Measurements from ENCODE around the gene CRYGA. TPM values are rescaled to one million over a fixed set of nuclear protein-coding genes. Genes with fewer than 3 reads are reported as not detected.

Gene CRYGA
- total RNA-seq, 1 experiment from 2014 or later: not detected

DNA sequence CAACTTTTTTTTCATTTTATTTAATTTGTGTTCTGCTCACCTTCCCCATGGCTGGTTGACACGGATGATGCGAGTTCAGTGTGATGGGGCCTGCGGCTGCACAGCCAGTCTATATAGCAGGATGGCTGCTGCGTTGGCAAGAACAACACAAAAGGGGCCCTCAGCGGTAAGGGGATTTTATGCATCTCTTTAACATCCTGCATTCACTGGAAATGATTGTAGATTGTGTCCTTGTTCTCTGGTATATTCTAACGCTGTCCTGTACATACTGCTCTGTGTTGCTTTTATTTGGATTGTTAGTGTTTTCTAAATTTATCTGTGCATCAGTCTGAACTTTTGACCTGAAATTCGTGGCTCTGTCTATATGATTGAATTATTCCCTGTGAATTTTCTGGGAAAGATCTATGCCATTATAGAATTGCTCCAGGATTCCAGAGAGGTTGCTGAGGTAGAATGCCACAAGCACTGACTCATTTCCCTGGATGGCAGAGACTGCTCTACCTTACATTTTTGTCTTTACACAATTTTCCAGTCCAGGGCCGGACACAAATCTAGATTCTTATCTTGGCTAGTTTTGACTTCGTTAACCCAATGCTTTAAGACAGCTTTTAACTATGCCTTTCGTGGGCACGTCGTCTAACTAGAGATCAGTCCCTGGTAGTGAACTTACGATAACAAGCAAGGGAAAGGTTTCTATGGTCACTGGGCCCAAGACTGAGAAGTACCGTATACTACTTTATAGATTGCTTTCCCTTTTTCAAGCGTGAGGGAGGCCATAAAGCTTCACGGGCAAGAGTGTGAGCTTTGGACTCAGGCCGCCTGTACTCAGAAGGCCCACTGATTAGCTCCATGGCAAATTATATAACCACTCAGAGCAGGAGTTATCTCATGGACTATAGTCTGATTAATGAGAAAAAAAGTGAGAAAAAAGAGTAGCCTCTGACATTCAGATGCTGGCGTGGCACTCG is 33.4 kb downstream of the CRYGA start, which contains the start of gene CRYGC:
CRYGC (minus strand) TSS at position 85 of the 968 bp plus-strand sequence; CDS start at position 49, 36 bp downstream.
- ChIA-PET CTCF (interaction anchor here (1.0 kb wide), 1 partner anchor 45 kb away, joined by 4 read pairs; no protein-coding TSS in a partner anchor), POLR2A (ENCODE audit: unreplicated experiment) (no interaction called here)
- peak; percentile 16 to 34 for DNase-seq

DNA sequence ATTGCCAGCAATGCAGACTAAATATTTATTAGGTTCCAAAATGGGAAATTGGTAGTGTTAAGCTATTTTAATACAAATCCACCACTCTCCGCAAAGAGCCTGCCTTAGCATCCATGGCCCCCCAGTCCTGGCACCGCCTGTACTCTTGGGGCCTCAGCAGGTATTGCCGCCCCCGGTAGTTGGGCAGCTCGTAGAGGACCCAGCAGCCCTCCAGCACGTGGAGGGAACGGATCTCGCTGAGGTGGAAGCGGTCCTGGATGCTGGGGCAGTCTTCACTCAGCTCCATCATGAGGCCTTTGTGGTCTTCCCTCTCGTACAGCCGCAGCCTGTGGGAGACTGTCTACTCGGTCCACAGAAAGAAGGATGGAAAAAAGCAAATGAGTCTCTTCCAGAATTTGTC is 35.3 kb downstream of the CRYGA start:
- Histone ChIP-seq H3K9me3 (ENCODE audit: insufficient read depth, low read depth) (no peaks in the 10 kb centered on the region), H2AFZ (no peak overlapping the region), H3K79me2 (ENCODE audit: low read depth) (no peaks in the 10 kb centered on the region), H3K4me1 (replicated peaks; ENCODE audit: insufficient read depth) (no peaks in the 10 kb centered on the region; the same call in 1 of the 2 replicates), H3K27ac (no peak overlapping the region), H3K4me2 (no peak overlapping the region), H3K4me3 (no peak overlapping the region), H3K27me3 (ENCODE audit: insufficient read depth, low read depth) (no peaks in the 10 kb centered on the region), H3K9me2 (ENCODE audit: insufficient read depth) (no peaks in the 10 kb centered on the region), H3F3A (ENCODE audit: insufficient read depth, low read depth) (no peaks in the 10 kb centered on the region), H3K36me3 (ENCODE audit: low read depth) (no peaks in the 10 kb centered on the region), H4K20me1 (ENCODE audit: insufficient read depth) (no peaks in the 10 kb centered on the region)
- BruUV-seq (replicated peaks): no TSS peak
- ChIA-PET CTCF (no interaction called here), POLR2A (ENCODE audit: unreplicated experiment) (no interaction called here)
- TF ChIP-seq EZH2 (IDR thresholded peaks at IDR 0.05; ENCODE audit: low read depth): no peak
- TF ChIP-seq, protein P1, sequence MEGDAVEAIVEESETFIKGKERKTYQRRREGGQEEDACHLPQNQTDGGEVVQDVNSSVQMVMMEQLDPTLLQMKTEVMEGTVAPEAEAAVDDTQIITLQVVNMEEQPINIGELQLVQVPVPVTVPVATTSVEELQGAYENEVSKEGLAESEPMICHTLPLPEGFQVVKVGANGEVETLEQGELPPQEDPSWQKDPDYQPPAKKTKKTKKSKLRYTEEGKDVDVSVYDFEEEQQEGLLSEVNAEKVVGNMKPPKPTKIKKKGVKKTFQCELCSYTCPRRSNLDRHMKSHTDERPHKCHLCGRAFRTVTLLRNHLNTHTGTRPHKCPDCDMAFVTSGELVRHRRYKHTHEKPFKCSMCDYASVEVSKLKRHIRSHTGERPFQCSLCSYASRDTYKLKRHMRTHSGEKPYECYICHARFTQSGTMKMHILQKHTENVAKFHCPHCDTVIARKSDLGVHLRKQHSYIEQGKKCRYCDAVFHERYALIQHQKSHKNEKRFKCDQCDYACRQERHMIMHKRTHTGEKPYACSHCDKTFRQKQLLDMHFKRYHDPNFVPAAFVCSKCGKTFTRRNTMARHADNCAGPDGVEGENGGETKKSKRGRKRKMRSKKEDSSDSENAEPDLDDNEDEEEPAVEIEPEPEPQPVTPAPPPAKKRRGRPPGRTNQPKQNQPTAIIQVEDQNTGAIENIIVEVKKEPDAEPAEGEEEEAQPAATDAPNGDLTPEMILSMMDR (conservative IDR thresholded peaks at IDR 0.05): no peak
- no peak for DNase-seq
- intact Hi-C loops (cut with micrococcal nuclease; ENCODE audit: unreplicated experiment): no loop called here

More for the DNA sequence above, 33.4 kb downstream of the CRYGA start, which contains the start of gene CRYGC:
- no peaks in the 10 kb centered on the region for H3K79me2 ChIP-seq (ENCODE audit: low read depth)
- H3K4me2 ChIP-seq: no peak within 1 kb of the TSS
- no peak within 1 kb of the TSS for H2AFZ ChIP-seq
- H3F3A ChIP-seq (ENCODE audit: insufficient read depth, low read depth): no peaks in the 10 kb centered on the region
- H4K20me1 ChIP-seq (ENCODE audit: insufficient read depth): no peaks in the 10 kb centered on the region
- BruUV-seq (replicated peaks): no TSS peak
- no peaks in the 10 kb centered on the region for H3K36me3 ChIP-seq (ENCODE audit: low read depth)
- H3K4me3 ChIP-seq: no peak within 1 kb of the TSS
- no peak within 1 kb of the TSS for H3K27ac ChIP-seq
- TF ChIP-seq, protein P1 (conservative IDR thresholded peaks at IDR 0.05): no peak
- no peak for TF ChIP-seq EZH2 (IDR thresholded peaks at IDR 0.05; ENCODE audit: low read depth)
- H3K4me1 ChIP-seq (replicated peaks; ENCODE audit: insufficient read depth): no peaks in the 10 kb centered on the region; the same call in 1 of the 2 replicates
- no peaks in the 10 kb centered on the region for H3K27me3 ChIP-seq (ENCODE audit: insufficient read depth, low read depth)
- intact Hi-C loops (cut with micrococcal nuclease; ENCODE audit: unreplicated experiment): no loop called here
- H3K9me2 ChIP-seq (ENCODE audit: insufficient read depth): no peaks in the 10 kb centered on the region
- H3K9me3 ChIP-seq (ENCODE audit: insufficient read depth, low read depth): no peaks in the 10 kb centered on the region

DNA sequence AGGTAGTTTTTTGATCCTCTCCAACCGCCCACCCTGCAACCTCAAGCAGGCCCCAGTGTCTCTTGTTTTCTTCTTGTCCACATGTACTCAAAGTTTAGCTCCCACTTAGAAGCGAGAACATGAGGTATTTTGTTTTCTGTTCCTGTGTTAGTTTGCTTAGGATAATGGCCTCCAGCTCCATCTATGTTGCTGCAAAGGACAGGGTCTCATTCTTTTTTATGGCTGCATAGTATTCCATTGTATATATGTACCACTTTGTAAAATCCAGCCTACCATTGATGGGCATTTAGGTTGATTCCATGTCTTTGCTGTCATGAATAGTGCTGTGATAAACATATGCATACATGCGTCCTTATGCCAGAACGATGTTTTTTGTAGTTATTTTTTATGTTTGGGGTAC is 36.3 kb downstream of the CRYGA start:
- H3K27ac ChIP-seq: no peak overlapping the region
- H3K79me2 ChIP-seq (ENCODE audit: low read depth): no peaks in the 10 kb centered on the region
- no peak overlapping the region for H3K4me3 ChIP-seq
- no peaks in the 10 kb centered on the region for H3F3A ChIP-seq (ENCODE audit: insufficient read depth, low read depth)
- ChIA-PET CTCF (no interaction called here), POLR2A (ENCODE audit: unreplicated experiment) (no interaction called here)
- no peak for TF ChIP-seq EZH2 (IDR thresholded peaks at IDR 0.05; ENCODE audit: low read depth)
- TF ChIP-seq, protein P1 (conservative IDR thresholded peaks at IDR 0.05): no peak
- no peaks in the 10 kb centered on the region for H3K27me3 ChIP-seq (ENCODE audit: insufficient read depth, low read depth)
- H3K9me3 ChIP-seq (ENCODE audit: insufficient read depth, low read depth): no peaks in the 10 kb centered on the region
- no peaks in the 10 kb centered on the region for H3K36me3 ChIP-seq (ENCODE audit: low read depth)
- no TSS peak for BruUV-seq (replicated peaks)
- H3K9me2 ChIP-seq (ENCODE audit: insufficient read depth): no peaks in the 10 kb centered on the region
- H3K4me1 ChIP-seq (replicated peaks; ENCODE audit: insufficient read depth): no peaks in the 10 kb centered on the region; the same call in 1 of the 2 replicates
- H3K4me2 ChIP-seq: no peak overlapping the region
- intact Hi-C loops (cut with micrococcal nuclease; ENCODE audit: unreplicated experiment): no loop called here
- H4K20me1 ChIP-seq (ENCODE audit: insufficient read depth): no peaks in the 10 kb centered on the region
- DNase-seq: no peak
- no peak overlapping the region for H2AFZ ChIP-seq
